GM12878 (cell line): ENCODE data around the gene MID2. TPM values are rescaled to one million over a fixed set of nuclear protein-coding genes. Genes with fewer than 3 reads are reported as not detected.

Source experiments
- ATAC-seq: fragments of 200-7000 bp; cut with Tn5 transposase; 3 replicates; pipeline ENCODE4 v1.9.1; 2020; ENCODE audit warnings: mild to moderate bottlenecking, moderate library complexity
- BruUV-seq: library from RNA; stranded (reverse); fragments of 400-500 nt; replicated peaks from 2 replicates; lab custom pipeline; 2021; lab: Mats Ljungman, UMichigan
- CTCF ChIA-PET: fragments of 300-600 bp; sonication (Branson Sonifier 250); formaldehyde crosslinking; extraction: SDS; loops from one replicate; lab custom pipeline; 2021; ENCODE audit warnings: inconsistent platforms; lab: Yijun Ruan, JAX
- POLR2A ChIA-PET: fragments of 350-600 bp; formaldehyde crosslinking; extraction: SDS; loops from one replicate; lab custom pipeline; 2021; ENCODE audit warnings: inconsistent platforms; lab: Charles Lee
- RAD21 ChIA-PET: fragments of 300-600 bp; sonication (Branson Sonifier 250); formaldehyde crosslinking; loops from one replicate; lab custom pipeline; 2023; ENCODE audit warnings: antibody characterized with exemption; ENCODE audit not compliant: unreplicated experiment; lab: Charles Lee
- SMC1A ChIA-PET: fragments of 300-600 bp; sonication (Branson Sonifier 250); formaldehyde crosslinking; loops from one replicate; lab custom pipeline; 2023; ENCODE audit not compliant: unreplicated experiment, uncharacterized antibody; lab: Charles Lee
- DNase-seq: peaks from one replicate; pipeline ENCODE4 v3.0.0-alpha.2; 2011; ENCODE audit warnings: low read depth, low spot score
- FAIRE-seq: peaks from 3 replicates; lab custom pipeline; 2011; peaks lifted over from hg19 to GRCh38; lab: Jason Lieb, UNC
- H2AFZ ChIP-seq: 2 replicates; pipeline ENCODE4 v1.6.0; 2011; ENCODE audit warnings: low read depth, low read length, control low read depth; ENCODE audit not compliant: control insufficient read depth
- H3K27ac ChIP-seq: 2 replicates; pipeline ENCODE4 v1.5.1; 2011; ENCODE audit warnings: control low read depth; ENCODE audit not compliant: control insufficient read depth, insufficient read depth
- H3K27me3 ChIP-seq, 2 experiments: replicated peaks in 1 of 2; 2 replicates each; pipeline versions ENCODE4 v1.6.0 to v1.6.1; 2011; ENCODE audit warnings: low read length in 1 of 2; ENCODE audit not compliant: control insufficient read depth in 2 of 2, insufficient read depth in 2 of 2
- H3K36me3 ChIP-seq, 2 experiments: 2 replicates each; pipeline ENCODE4 v1.5.1; 2011; ENCODE audit warnings: low read length in 1 of 2; ENCODE audit not compliant: control insufficient read depth in 2 of 2, insufficient read depth in 2 of 2
- H3K4me1 ChIP-seq: 2 replicates; pipeline ENCODE4 v1.6.1; 2011; ENCODE audit warnings: mild to moderate bottlenecking, low read length, moderate library complexity, mixed read lengths; ENCODE audit not compliant: control insufficient read depth, insufficient read depth
- H3K4me2 ChIP-seq: 2 replicates; pipeline ENCODE4 v1.6.0; 2011; ENCODE audit warnings: control low read depth; ENCODE audit not compliant: control insufficient read depth, insufficient read depth
- H3K4me3 ChIP-seq: fragments of 200-600 bp; sonication (generic); 2 replicates; pipeline ENCODE4 v1.5.1; 2016
- H3K79me2 ChIP-seq: 2 replicates; pipeline ENCODE4 v1.6.0; 2011; ENCODE audit warnings: low read length; ENCODE audit not compliant: control insufficient read depth, insufficient read depth
- H3K9ac ChIP-seq: 2 replicates; pipeline ENCODE4 v1.8.0; 2011; ENCODE audit warnings: low read length, control low read depth, mixed read lengths; ENCODE audit not compliant: control insufficient read depth, insufficient read depth
- H3K9me3 ChIP-seq: replicated peaks from 3 replicates; pipeline ENCODE4 v1.5.1; 2011; ENCODE audit warnings: mild to moderate bottlenecking, low read length; ENCODE audit not compliant: control insufficient read depth, insufficient read depth
- H4K20me1 ChIP-seq: 2 replicates; pipeline ENCODE4 v1.6.0; 2011; ENCODE audit not compliant: control insufficient read depth, insufficient read depth
- CBFB ChIP-seq: IDR thresholded peaks from 2 replicates; pipeline ENCODE4 v1.6.1; 2016; ENCODE audit warnings: antibody characterized with exemption, low read depth
- ELK1 ChIP-seq: IDR thresholded peaks from 2 replicates; pipeline ENCODE4 v1.6.1; 2012; ENCODE audit warnings: low read depth, low read length, improper control_type of control experiment
- ESRRA ChIP-seq: IDR thresholded peaks from 2 replicates; pipeline ENCODE4 v1.6.1; 2012; ENCODE audit warnings: mild to moderate bottlenecking, low read length, improper control_type of control experiment
- JUNB ChIP-seq: IDR thresholded peaks from 2 replicates; pipeline ENCODE4 v1.6.1; 2016; ENCODE audit warnings: antibody characterized with exemption, mild to moderate bottlenecking
- MAX ChIP-seq: IDR thresholded peaks from 2 replicates; pipeline ENCODE4 v1.6.1; 2012; ENCODE audit warnings: low read depth, low read length, improper control_type of control experiment
- MEF2A ChIP-seq: IDR thresholded peaks from 2 replicates; pipeline ENCODE4 v1.6.1; 2011; ENCODE audit warnings: low read depth, mild to moderate bottlenecking, low read length, moderate library complexity; ENCODE audit not compliant: insufficient read depth
- NRF1 ChIP-seq: conservative IDR thresholded peaks from 2 replicates; pipeline ENCODE4 v1.6.1; 2011; ENCODE audit warnings: mild to moderate bottlenecking, low read depth, low read length, improper control_type of control experiment
- PAX8 ChIP-seq: fragments of 450-650 bp; IDR thresholded peaks from 2 replicates; pipeline ENCODE4 v1.6.1; 2017; ENCODE audit warnings: mild to moderate bottlenecking, moderate library complexity
- PKNOX1 ChIP-seq: fragments of 450-650 bp; IDR thresholded peaks from 2 replicates; pipeline ENCODE4 v1.6.1; 2016; ENCODE audit warnings: mild to moderate bottlenecking
- POLR2A ChIP-seq: IDR thresholded peaks from 2 replicates; pipeline ENCODE4 v1.6.1; 2011; ENCODE audit warnings: low read depth, mild to moderate bottlenecking, low read length
- RAD21 ChIP-seq: IDR thresholded peaks from 2 replicates; pipeline ENCODE4 v1.6.1; 2011; ENCODE audit warnings: mild to moderate bottlenecking, low read depth, low read length, moderate library complexity; ENCODE audit not compliant: insufficient read depth
- RELB ChIP-seq: fragments of 450-650 bp; IDR thresholded peaks from 2 replicates; pipeline ENCODE4 v1.6.1; 2017; ENCODE audit warnings: low read depth, mild to moderate bottlenecking, moderate library complexity
- SMC3 ChIP-seq: IDR thresholded peaks from 2 replicates; pipeline ENCODE4 v1.6.1; 2011; ENCODE audit warnings: low read length, improper control_type of control experiment, borderline replicate concordance
- STAT1 ChIP-seq: fragments of 450-650 bp; conservative IDR thresholded peaks from 2 replicates; pipeline ENCODE4 v1.6.1; 2014; ENCODE audit warnings: antibody characterized with exemption, mild to moderate bottlenecking
- ZNF687 ChIP-seq: fragments of 450-650 bp; IDR thresholded peaks from 2 replicates; pipeline ENCODE4 v1.6.1; 2017; ENCODE audit warnings: mild to moderate bottlenecking, moderate library complexity
- WGBS: methylation state at CpG from one replicate; pipeline ENCODE4 v1.1.6; 2016; ENCODE audit warnings: low lambda C conversion rate; ENCODE audit not compliant: insufficient replicate concordance, insufficient coverage; ENCODE audit errors: missing lambda C conversion rate; 5-methylcytosine and 5-hydroxymethylcytosine counted together
- in situ Hi-C: fragments of 300-500 bp; cut with MboI; formaldehyde crosslinking; loops from 9 replicates; pipeline ENCODE4 v1.14.3; 2018; ENCODE audit warnings: mixed read lengths
- intact Hi-C: fragments of 100-400 bp; cut with micrococcal nuclease; formaldehyde crosslinking; loops from one replicate; pipeline ENCODE4 v1.14.2; 2022; ENCODE audit not compliant: unreplicated experiment
- polyA plus RNA-seq, 11 experiments: library from polyadenylated mRNA; depleted of rRNA in 4 of 11; unstranded in 6 of 11; stranded (reverse) in 5 of 11; fragments of >200 nt; fragmentation: Nextera tagmentation in 4 of 11; fragmentation: Illumina TruSeq in 1 of 11; extraction: Ambion mirVana in 4 of 11; extraction: Trizol in 1 of 11; gene quantifications; 1 replicate in 1 of 11; 2 replicates in 10 of 11; pipeline versions ENCODE4 v1.2.1 to v1.2.3, GENCODE V29; 2011 to 2016; ENCODE audit warnings: inconsistent platforms in 2 of 11, missing spikeins in 2 of 11, low read depth in 1 of 11
- total RNA-seq, 4 experiments: library from RNA; depleted of rRNA in 3 of 4; stranded (reverse); fragments of >200 nt in 3 of 4; fragmentation: Illumina TruSeq in 1 of 4; extraction: Trizol in 1 of 4; gene quantifications; 2 replicates each; pipeline versions ENCODE4 v1.2.1 to v1.2.3, GENCODE V29; 2013 to 2021

Gene MID2
- total and polyA plus RNA-seq, 10 of the 15 experiments (the other 5 are each of a cell fraction or from before 2014, with no cell fraction given) = 0.04 to 0.21 TPM; not detected in 8

- H3K79me2 ChIP-seq = no peaks in the 10 kb centered on the region
- no peaks in the 10 kb centered on the region for H3K36me3 ChIP-seq
- DNase-seq = no peak
- CTCF ChIA-PET = no interaction called here
- no peaks in the 10 kb centered on the region for H4K20me1 ChIP-seq
- in situ Hi-C loops = no loop called here
- BruUV-seq = no TSS peak
- intact Hi-C loops = no loop called here
- H3K4me3 ChIP-seq = no peak overlapping the region
- H3K4me1 ChIP-seq = no peaks in the 10 kb centered on the region
- POLR2A ChIA-PET = no interaction called here
- SMC1A ChIA-PET = no interaction called here
- no peak for FAIRE-seq
- no peak overlapping the region for H2AFZ ChIP-seq
- no peak for ATAC-seq
- 65% methylated on average over 15 of the region's 15 CpGs for WGBS
- RAD21 ChIA-PET = no interaction called here
- H3K27me3 ChIP-seq = no peaks in the 10 kb centered on the region; a peak in 1 of 4 replicates
- no peak overlapping the region for H3K9ac ChIP-seq
- no peak for TF ChIP-seq ESRRA
- no peak for TF ChIP-seq POLR2A
- TF ChIP-seq NRF1 = no peak
- TF ChIP-seq JUNB = no peak
- TF ChIP-seq CBFB = no peak
- TF ChIP-seq PKNOX1 = no peak
- TF ChIP-seq MAX = no peak
- TF ChIP-seq PAX8 = no peak
- TF ChIP-seq RELB = no peak
- no peak for TF ChIP-seq SMC3
- TF ChIP-seq ZNF687 = no peak
- TF ChIP-seq MEF2A = no peak
- no peak for TF ChIP-seq RAD21
- no peak for TF ChIP-seq ELK1
- no peak for TF ChIP-seq STAT1
- TF ChIP-seq, all 136 proteins: peak for 0
- Histone ChIP-seq H3K27ac (no peak overlapping the region), H3K4me2 (no peak overlapping the region), H3K9me3 (no peaks in the 10 kb centered on the region)
Observed at GRCh38 chrX:107840971-107841370, 15.3 kb downstream of the MID2 start.
